Activated CD4-positive, alpha-beta T cell treated with anti-CD3 and anti-CD28 coated beads, Interleukin-2, amount 10 ng/mL, durations not matched to agents 24 days and 14 days (primary cell): ENCODE data around the gene FXR2. TPM values are rescaled to one million over a fixed set of nuclear protein-coding genes. Genes with fewer than 3 reads are reported as not detected.

Experiments used
- DNase-seq: peaks from one replicate; pipeline ENCODE4 v3.0.0; 2022
- H3K27ac Mint-ChIP-seq: one replicate; pipeline ENCODE4 v1.8.0; 2022; ENCODE audit warnings: mild to moderate bottlenecking, mixed read lengths
- H3K27me3 Mint-ChIP-seq: one replicate; pipeline ENCODE4 v1.8.0; 2022; ENCODE audit warnings: mixed read lengths
- H3K36me3 Mint-ChIP-seq: one replicate; pipeline ENCODE4 v1.8.0; 2022; ENCODE audit warnings: low read depth, mild to moderate bottlenecking, mixed read lengths
- H3K4me1 Mint-ChIP-seq: one replicate; pipeline ENCODE4 v1.8.0; 2021; ENCODE audit warnings: mixed read lengths
- H3K4me3 Mint-ChIP-seq: one replicate; pipeline ENCODE4 v1.8.0; 2022; ENCODE audit warnings: mild to moderate bottlenecking, moderate library complexity, mixed read lengths
- H3K9me3 Mint-ChIP-seq: one replicate; pipeline ENCODE4 v1.8.0; 2021; ENCODE audit warnings: mixed read lengths
- intact Hi-C: fragments of 100-400 bp; cut with micrococcal nuclease; formaldehyde crosslinking; loops from one replicate; pipeline ENCODE4 v1.15.1; 2023
- total RNA-seq: library from RNA; stranded (reverse); gene quantifications from 2 replicates; pipeline ENCODE4 v1.2.3, GENCODE V29; 2022

The FXR2 gene
- total RNA-seq, 1 donor from 2014 or later = 64.4 TPM

- Mint-ChIP-seq H3K27ac (peak overlapping the region; percentile 79), H3K36me3 (peaks cover 87% of the 10 kb centered on the region), H3K4me1 (peaks cover 74% of the 10 kb centered on the region), H3K9me3 (no peaks in the 10 kb centered on the region), H3K27me3 (peaks cover 2% of the 10 kb centered on the region), H3K4me3 (peak overlapping the region; percentile 69)
- peak; percentile 61 for DNase-seq
- intact Hi-C loops = loop anchor here (2.0 to 10.0 kb wide), 2 partner anchors 257 to 269 kb away; partner anchors contain the start of gene KDM6B
Measured at GRCh38 chr17:7577327-7578199, 37.1 kb downstream of the FXR2 start.

DNA sequence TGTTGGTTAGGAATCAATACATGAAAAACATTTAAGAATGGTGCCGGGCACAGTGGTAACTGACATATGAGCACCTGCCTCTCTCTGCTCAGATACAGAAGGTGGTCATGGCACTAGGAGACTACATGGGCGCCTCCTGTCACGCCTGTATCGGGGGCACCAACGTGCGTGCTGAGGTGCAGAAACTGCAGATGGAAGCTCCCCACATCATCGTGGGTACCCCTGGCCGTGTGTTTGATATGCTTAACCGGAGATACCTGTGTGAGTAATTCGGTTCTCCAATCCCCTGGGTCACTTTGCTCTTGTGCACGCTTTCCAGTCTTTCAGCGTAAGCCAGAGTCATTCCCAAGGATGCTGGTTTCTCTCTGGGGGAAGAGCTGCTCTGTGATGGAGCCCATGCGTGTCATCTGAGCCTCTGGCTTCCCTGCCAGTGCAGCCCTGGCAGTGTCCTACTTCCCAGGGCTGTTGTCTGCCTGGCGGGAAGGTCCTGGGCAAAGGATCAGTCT lies 38.2 kb downstream of the FXR2 start:
- intact Hi-C loops = loop anchor here (10.0 kb wide), 1 partner anchor 258 kb away; the partner anchor contains the start of gene KDM6B
- Mint-ChIP-seq H3K4me3 (peak overlapping the region; percentile 95), H3K36me3 (peaks cover 91% of the 10 kb centered on the region), H3K9me3 (no peaks in the 10 kb centered on the region), H3K27ac (peak overlapping the region; percentile 49), H3K4me1 (peaks cover 73% of the 10 kb centered on the region), H3K27me3 (peaks cover 2% of the 10 kb centered on the region)
- peak; percentile 61 for DNase-seq

DNA sequence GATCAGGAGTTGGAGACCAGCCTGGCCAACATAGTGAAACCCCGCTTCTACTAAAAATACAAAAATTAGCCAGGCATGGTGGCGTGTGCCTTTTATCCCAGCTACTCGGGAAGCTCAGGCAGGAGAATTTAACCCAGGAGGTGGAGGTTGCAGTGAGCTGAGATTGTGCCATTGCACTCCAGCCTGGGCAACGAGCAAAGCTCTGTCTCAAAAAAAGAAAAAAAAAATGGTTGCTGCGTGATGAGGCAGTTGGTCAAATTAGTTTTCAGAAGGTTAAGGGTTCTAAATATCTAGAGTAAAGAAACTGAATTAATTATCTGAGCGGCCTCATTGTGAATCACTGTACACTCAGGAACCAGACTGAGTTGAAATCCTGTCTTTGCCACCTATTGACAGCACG lies 38.7 kb downstream of the FXR2 start:
- peak overlapping the region; percentile 34 for H3K27ac Mint-ChIP-seq
- peaks cover 91% of the 10 kb centered on the region for H3K36me3 Mint-ChIP-seq
- H3K27me3 Mint-ChIP-seq = peaks cover 2% of the 10 kb centered on the region
- peak overlapping the region; percentile 95 for H3K4me3 Mint-ChIP-seq
- intact Hi-C loops = loop anchor here (10.0 kb wide), 1 partner anchor 259 kb away; the partner anchor contains the start of gene KDM6B
- H3K9me3 Mint-ChIP-seq = no peaks in the 10 kb centered on the region
- DNase-seq = no peak
- peaks cover 73% of the 10 kb centered on the region for H3K4me1 Mint-ChIP-seq

DNA sequence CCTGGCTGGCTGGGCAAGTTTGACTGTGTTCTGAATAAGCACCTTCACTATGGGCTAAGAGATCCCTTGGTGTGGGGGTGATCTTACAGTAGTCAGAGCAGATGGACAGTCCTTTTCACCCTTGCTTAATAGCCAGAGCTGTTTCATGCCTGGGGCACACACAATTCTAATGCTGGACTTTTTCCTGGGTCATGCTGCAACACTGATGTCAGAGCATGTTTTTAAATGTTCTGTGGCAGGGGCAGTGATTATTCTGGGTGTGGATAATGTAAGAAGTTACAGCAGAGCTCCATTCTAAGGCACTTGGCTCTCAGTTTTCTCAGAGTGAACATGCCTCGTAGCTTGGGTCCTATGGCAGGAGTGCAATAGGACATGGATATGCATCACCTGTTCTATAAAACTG lies 39.2 kb downstream of the FXR2 start:
- Mint-ChIP-seq H3K27me3 (peaks cover 2% of the 10 kb centered on the region), H3K9me3 (no peaks in the 10 kb centered on the region), H3K4me3 (peak overlapping the region; percentile 95), H3K36me3 (peaks cover 91% of the 10 kb centered on the region), H3K27ac (peak overlapping the region; percentile 34), H3K4me1 (peaks cover 72% of the 10 kb centered on the region)
- intact Hi-C loops = loop anchor here (10.0 kb wide), 1 partner anchor 259 kb away; the partner anchor contains the start of gene KDM6B
- DNase-seq = peak; percentile 60

DNA sequence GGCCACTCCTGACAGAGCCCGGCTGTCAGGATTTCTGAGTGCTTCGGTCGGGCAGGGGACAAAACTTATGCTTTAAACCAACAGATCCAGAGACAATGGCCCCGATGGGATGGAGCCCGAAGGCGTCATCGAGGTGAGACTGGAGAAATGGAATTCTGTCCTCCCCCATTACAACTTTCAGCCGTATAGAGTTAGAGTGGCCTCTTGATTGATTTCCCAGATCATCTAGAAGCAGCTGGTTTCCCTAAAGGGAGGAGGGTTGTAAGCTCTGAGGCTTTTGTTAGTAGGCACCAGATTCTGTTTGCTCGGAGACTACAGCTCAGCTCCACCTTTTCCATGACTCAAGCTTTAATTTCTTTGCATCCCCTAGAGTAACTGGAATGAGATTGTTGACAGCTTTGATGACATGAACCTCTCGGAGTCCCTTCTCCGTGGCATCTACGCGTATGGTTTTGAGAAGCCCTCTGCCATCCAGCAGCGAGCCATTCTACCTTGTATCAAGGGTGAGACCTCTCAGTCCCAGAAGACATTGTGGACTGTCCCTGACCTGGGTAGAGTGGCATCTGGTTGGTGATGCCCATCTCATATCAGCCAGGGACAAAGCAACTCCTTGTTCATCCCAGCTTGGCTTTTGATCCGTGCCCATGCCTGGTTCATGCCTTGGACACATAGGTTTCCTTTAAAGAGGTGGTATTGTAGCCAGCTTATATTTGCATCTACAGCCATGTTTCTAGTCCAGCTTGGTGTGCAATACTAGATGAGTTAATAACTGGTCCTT lies 40.3 kb downstream of the FXR2 start:
- intact Hi-C loops = loop anchor here (10.0 kb wide), 1 partner anchor 260 kb away; the partner anchor contains the start of gene KDM6B
- Mint-ChIP-seq H3K4me3 (peak overlapping the region; percentile 95), H3K27ac (peak overlapping the region; percentile 100), H3K27me3 (peaks cover 2% of the 10 kb centered on the region), H3K4me1 (peaks cover 65% of the 10 kb centered on the region), H3K36me3 (peaks cover 88% of the 10 kb centered on the region), H3K9me3 (no peaks in the 10 kb centered on the region)
- DNase-seq = no peak

DNA sequence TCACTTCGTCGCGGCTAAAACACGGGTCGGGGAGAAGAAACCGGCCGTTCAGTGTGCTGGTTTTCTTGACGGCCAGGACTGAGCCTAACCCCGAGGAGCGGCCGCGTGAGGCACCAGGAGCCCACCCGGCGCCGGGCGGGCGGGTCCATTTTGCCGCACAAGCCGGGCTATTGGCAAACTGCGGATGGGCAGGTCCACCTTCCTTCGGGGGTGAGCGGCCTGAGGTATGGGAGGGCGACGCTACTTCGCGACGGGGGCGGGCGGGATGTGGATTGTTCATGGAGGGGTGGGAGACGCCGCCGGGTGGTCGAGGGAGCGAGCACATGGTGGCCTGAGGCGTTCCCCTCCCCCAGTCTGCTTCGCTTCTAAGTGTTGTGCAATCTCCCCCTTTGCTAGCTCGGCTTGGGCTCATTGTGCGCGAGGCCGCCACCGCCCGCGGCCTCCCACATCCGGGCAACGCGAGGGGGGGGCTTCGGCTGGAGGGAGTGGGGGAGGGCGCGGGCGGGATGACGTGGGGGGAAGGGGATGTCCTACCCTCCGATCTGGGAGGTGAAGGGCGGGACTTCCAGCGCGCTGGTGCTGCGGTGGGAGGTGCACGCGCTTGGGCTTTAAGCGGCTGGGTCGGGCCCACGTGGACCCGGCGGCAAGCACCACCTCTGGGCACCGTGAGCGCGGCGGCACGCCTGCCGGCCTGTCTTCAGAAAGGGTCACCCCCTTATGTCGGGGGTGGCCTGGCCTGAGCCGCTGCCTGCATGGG lies 41.2 kb downstream of the FXR2 start:
- Mint-ChIP-seq H3K36me3 (peaks cover 85% of the 10 kb centered on the region), H3K27ac (peak overlapping the region; percentile 100), H3K4me3 (peak overlapping the region; percentile 95), H3K4me1 (peaks cover 62% of the 10 kb centered on the region), H3K27me3 (peaks cover 2% of the 10 kb centered on the region), H3K9me3 (no peaks in the 10 kb centered on the region)
- DNase-seq = peak; percentile 96
- intact Hi-C loops = loop anchor here (10.0 kb wide), 1 partner anchor 261 kb away; the partner anchor contains the start of gene KDM6B

GRCh38 chr17:7572588-7573323 lies 41.9 kb downstream of the FXR2 start:
- peak; percentile 100 for DNase-seq
- Mint-ChIP-seq H3K36me3 (peaks cover 78% of the 10 kb centered on the region), H3K4me1 (peaks cover 55% of the 10 kb centered on the region), H3K27ac (peak overlapping the region; percentile 100), H3K27me3 (peaks cover 2% of the 10 kb centered on the region), H3K4me3 (peak overlapping the region; percentile 95), H3K9me3 (no peaks in the 10 kb centered on the region)
- intact Hi-C loops = loop anchor here (1.0 to 10.0 kb wide), 4 partner anchors 11 to 262 kb away; partner anchors contain the start of genes KDM6B, MPDU1, SENP3 and TP53

DNA sequence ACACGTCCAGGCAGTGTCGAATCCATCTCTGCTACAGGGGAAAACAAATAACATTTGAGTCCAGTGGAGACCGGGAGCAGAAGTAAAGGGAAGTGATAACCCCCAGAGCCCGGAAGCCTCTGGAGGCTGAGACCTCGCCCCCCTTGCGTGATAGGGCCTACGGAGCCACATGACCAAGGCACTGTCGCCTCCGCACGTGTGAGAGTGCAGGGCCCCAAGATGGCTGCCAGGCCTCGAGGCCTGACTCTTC lies 42.4 kb downstream of the FXR2 start:
- Mint-ChIP-seq H3K4me3 (peak overlapping the region; percentile 95), H3K36me3 (peaks cover 78% of the 10 kb centered on the region), H3K27ac (peak overlapping the region; percentile 100), H3K9me3 (no peaks in the 10 kb centered on the region), H3K27me3 (peaks cover 2% of the 10 kb centered on the region), H3K4me1 (peaks cover 54% of the 10 kb centered on the region)
- intact Hi-C loops = loop anchor here (1.0 to 10.0 kb wide), 4 partner anchors 11 to 263 kb away; partner anchors contain the start of genes KDM6B, MPDU1, SENP3 and TP53
- no peak for DNase-seq

- Mint-ChIP-seq H3K36me3 (peaks cover 72% of the 10 kb centered on the region), H3K27ac (no peak overlapping the region), H3K4me3 (no peak overlapping the region), H3K9me3 (no peaks in the 10 kb centered on the region), H3K4me1 (peaks cover 38% of the 10 kb centered on the region), H3K27me3 (peaks cover 2% of the 10 kb centered on the region)
- no peak for DNase-seq
- intact Hi-C loops = loop anchor here (10.0 kb wide), 1 partner anchor 264 kb away; the partner anchor contains the start of gene KDM6B
Measured at GRCh38 chr17:7570351-7570750, 44.3 kb downstream of the FXR2 start.

GRCh38 chr17:7569571-7569970 lies 45.1 kb downstream of the FXR2 start:
- peaks cover 2% of the 10 kb centered on the region for H3K27me3 Mint-ChIP-seq
- H3K27ac Mint-ChIP-seq = no peak overlapping the region
- H3K4me3 Mint-ChIP-seq = no peak overlapping the region
- peaks cover 71% of the 10 kb centered on the region for H3K36me3 Mint-ChIP-seq
- no peak for DNase-seq
- peaks cover 30% of the 10 kb centered on the region for H3K4me1 Mint-ChIP-seq
- H3K9me3 Mint-ChIP-seq = no peaks in the 10 kb centered on the region
- intact Hi-C loops = no loop called here

- Mint-ChIP-seq H3K9me3 (no peaks in the 10 kb centered on the region), H3K36me3 (peaks cover 48% of the 10 kb centered on the region), H3K4me1 (peaks cover 35% of the 10 kb centered on the region), H3K27me3 (peaks cover 2% of the 10 kb centered on the region), H3K27ac (peak overlapping the region; percentile 92), H3K4me3 (peak overlapping the region; percentile 97)
- intact Hi-C loops = loop anchor here (5.0 kb wide), 1 partner anchor 311 kb away; the partner anchor contains the start of genes CTDNEP1 and ELP5
- DNase-seq = peak; percentile 61
Measured at GRCh38 chr17:7563115-7563869, 51.4 kb downstream of the FXR2 start.

DNA sequence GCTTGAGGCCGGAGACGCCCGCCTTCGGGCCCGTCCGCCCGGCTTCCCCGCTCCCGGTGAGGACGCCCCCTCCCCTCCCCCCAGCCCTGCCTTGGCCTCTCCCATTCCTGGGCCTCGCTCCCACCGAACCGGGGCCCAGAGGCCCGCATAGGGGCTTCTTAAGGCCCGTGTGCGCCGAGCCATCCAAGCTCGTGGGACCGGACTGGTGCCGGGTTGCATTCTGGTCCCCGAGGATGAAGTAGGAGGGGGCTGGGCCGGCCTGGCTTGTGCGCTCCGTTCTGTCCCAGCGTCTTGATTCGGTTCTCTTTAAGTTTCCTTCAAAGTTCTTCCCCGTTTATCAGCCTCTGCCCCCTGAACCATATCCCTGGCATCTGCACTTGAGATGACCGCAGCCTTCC lies 52.5 kb downstream of the FXR2 start:
- H3K27me3 Mint-ChIP-seq = peaks cover 2% of the 10 kb centered on the region
- peaks cover 46% of the 10 kb centered on the region for H3K36me3 Mint-ChIP-seq
- H3K4me3 Mint-ChIP-seq = peak overlapping the region; percentile 97
- H3K4me1 Mint-ChIP-seq = peaks cover 35% of the 10 kb centered on the region
- intact Hi-C loops = loop anchor here (5.0 kb wide), 1 partner anchor 310 kb away; the partner anchor contains the start of genes CTDNEP1 and ELP5
- peak overlapping the region; percentile 92 for H3K27ac Mint-ChIP-seq
- no peaks in the 10 kb centered on the region for H3K9me3 Mint-ChIP-seq
- DNase-seq = peak; percentile 71
